Ramos (cell line): ENCODE results near the gene VPS13D.
"Not testable (repeated sequence)": the region's sequence is repeated elsewhere in the genome, so short reads cannot be mapped to it uniquely, and the experiment has no call there.

Experiments used
- in situ Hi-C: fragments of 300-500 bp; cut with MboI; formaldehyde crosslinking; loops from one replicate; pipeline ENCODE4 v1.14.3; 2022; ENCODE audit warnings: low sequenced_read_pairs; ENCODE audit not compliant: unreplicated experiment

VPS13D gene

DNA sequence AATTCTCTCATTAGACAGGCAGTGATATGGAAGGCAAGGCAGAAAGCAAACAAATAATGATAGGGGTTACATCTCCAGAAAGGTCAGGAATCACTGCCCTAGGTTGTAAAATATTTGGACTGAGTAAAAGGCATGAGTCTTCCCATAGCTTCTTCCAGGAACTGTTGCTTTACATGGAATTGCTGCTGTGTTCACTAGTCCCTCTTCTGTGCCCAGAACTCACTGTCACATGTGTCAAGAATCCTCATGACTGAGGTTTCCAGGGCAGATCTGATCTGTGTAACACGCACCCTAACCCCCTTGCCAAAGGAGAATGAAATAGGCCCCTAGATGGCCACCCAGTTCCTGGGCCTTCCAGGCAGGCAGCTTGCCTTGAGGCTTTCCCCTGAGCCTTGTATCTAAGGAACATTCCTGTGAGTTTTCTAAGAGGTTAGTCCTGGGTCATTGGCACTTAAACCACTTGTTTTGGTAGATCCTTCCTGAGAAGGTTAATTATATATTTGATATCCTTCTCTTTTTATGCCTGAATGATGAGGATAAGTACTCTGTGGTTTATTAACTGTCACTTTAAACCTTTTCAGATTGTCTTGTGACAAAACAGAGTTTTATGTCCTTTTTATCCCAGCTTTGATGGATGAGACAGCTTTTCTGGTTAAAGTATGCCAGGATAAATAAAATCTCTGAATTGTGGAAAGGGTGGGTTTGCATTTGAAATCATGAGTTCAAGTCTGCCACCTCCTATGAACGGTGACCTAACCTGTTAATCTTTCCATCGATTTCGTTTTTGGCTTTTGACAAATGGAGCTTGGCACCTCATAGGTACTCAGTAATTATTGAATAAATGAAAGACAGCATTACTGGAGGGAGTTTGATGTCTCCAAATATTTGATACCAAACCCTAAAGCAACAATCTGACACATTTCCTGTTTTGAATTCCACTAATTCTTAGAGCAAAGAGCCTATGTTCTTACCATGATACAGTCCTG is 224.9 kb downstream of the VPS13D start:
- in situ Hi-C loops, result no loop called here

DNA sequence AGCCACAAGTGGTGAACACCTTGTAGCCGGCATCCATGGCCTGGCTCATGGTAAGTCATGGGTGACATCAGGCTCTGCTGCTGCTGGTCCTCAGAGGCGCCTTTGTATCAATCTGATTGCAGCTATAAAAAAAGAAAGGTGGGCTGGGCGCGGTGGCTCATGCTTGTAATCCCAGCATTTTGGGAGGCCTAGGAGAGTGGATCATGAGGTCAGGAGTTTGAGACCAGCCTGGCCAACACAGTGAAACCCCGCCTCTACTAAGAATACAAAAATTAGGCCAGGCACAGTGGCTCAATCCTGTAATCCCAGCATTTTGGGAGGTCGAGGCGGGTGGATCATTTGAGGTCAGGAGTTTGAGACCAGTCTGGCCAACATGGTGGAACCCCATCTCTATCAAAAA is 226.3 kb downstream of the VPS13D start:
- in situ Hi-C loops, result not testable (repeated sequence)

DNA sequence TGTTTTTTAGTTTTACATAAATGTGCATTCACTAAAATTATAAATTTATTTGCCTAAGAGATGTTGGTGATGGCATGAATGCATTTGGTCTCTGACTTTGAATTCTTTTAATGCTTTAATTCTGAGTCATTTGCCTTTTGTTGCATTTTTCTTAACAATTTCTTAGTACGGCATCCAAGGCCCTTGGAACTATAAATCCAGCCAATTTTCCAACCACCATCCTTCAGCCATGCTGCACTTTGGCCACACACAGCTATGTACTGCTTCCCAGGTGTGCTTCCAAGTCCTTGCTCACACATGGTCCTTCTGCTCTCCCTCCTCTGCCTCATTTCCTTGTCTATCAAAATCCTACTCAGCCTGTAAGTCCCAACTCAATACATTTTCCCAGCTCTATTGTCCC is 227.1 kb downstream of the VPS13D start:
- in situ Hi-C loops, result no loop called here

DNA sequence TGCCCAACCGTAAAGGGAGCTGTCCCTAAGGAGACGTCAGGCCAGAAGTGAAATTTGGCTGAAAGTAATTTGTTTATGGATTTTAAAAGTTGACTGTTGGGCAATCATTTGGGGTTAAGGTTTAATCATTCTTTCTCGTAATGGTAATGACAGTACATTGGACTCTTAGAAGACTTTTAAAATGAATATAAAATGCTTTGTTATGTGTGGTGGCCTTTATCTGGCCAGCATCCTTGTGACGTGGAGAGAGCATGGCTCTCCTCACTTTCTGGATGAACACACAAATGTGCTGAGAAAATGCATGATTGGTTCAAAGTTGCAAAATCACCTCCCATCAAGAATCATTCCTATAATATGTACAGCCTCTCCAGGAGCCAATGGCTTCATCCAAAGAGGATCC is 227.9 kb downstream of the VPS13D start:
- in situ Hi-C loops, result no loop called here

DNA sequence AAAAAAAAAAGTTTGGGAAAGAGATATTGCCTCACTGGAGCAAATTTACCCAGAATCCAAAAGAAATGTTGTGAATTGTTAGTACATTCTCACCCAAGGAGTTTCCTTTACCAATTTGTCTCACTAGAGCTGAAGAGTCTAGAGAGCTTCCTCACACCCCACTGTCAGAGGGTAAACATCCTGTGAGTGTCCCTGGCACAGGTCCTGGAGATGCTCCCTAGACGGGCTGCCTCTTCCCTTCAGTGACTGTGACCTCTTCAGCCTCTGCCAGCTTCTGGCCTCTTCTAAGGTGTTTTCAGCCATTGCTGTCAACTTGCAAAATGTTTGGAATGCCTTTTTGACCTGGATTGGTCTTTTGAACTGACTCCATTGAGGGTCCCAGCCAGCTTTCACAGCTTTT is 228.7 kb downstream of the VPS13D start:
- in situ Hi-C loops, result no loop called here

DNA sequence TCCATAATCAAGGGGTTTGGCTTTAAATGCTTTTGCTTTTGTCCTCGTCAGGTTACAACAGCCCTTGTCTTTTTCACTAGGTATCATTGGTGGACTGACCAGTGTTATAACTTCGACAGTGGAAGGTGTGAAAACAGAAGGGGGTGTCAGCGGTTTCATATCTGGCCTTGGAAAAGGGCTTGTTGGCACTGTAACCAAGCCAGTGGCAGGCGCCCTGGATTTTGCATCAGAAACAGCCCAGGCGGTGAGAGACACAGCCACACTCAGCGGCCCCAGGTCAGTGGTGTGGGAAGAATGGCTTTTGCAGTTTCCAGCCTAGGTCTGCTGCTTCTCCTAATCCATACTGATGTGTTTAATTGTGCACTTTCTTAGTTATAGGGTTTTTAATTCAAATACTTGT is 230.3 kb downstream of the VPS13D start:
- in situ Hi-C loops, result no loop called here

DNA sequence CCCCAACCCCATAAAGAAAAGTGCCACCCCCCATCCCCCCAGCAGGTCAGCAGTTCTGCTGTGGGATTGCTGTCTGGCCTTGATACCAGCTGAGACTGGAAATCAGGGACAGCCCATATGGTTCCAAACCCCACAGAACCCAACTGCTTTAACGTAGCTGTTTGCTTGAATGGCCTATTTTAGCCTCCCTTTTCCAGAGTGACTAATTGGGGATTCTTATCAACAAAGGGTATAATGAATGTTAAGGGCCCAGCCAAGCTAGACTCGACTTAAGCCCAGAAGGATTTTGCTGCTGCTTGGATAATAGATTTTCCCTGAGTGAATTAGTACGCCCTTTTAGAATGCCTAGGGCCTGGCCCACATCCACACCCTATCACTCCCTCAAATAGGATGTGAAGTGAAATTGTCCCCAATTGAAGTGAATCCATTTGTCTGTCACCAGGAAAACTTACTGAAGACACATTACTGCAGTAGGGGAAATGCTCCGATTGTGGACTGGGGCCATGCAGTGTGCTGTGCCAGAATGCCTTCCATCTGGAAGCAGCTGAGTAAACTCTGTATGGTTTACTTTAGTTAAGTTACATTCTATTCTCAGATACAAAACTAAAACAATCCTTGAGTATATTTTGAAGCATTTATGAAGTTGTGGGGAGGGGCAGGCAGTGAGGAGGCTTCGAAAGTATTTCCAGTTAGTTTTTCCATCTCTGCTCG is 231.2 kb downstream of the VPS13D start:
- in situ Hi-C loops, result no loop called here

DNA sequence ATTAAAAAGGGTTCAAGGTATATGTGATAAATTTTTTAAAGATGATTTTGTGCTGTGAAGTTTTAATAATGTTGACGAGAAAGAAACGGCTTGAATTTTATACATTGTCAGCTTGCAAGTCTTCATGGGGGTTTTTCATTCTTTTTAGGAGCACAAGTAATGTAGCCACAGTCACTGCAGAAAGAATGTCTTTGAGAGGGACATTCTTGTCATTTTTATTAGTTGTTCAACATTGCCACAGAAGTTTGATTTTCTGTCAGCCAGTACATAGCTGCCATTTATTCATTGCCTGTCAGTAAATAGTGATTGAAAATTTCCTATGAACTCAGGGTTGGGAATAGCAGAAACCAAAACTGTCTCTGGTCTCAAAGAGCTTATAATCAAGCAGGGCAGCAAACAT is 231.9 kb downstream of the VPS13D start:
- in situ Hi-C loops, result no loop called here

DNA sequence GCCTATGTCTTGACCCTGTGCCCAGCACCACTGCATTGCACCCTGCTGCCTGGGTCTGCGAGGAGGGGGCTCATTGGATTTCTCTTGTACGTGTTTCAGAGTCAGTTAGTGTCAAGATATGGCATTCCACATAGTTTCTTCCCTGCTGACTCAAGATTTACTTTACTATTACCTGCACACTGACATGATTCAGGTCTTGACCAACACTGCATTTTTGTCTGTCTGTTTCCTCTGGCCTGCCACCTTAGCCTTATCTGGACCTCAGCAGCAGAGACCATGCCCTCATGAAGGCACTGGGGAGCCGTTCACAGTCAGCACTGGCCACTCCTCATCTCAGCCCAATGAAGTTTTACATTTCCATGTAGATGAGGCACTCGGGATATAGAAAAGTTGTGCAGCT is 232.8 kb downstream of the VPS13D start:
- in situ Hi-C loops, result no loop called here

DNA sequence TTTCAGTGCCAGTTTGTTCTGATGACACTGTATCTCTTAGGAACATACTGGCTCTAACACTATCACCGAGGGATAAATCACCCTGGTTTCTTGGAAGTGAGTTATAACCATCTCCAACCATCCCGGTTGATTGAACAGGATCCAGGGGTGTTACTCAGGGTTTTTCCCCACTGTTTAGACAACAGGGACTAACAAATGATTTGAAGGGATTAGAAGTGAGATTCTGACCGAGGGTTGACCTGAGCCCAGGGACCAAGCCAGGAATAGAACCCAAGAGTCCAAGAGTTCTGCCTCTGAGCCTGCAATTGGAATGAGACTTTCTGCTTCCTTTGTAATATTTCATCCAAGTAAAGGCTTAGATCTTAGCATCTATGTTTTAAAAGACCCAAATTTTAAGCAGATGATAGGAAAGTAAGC is 234.2 kb downstream of the VPS13D start:
- in situ Hi-C loops, result no loop called here

DNA sequence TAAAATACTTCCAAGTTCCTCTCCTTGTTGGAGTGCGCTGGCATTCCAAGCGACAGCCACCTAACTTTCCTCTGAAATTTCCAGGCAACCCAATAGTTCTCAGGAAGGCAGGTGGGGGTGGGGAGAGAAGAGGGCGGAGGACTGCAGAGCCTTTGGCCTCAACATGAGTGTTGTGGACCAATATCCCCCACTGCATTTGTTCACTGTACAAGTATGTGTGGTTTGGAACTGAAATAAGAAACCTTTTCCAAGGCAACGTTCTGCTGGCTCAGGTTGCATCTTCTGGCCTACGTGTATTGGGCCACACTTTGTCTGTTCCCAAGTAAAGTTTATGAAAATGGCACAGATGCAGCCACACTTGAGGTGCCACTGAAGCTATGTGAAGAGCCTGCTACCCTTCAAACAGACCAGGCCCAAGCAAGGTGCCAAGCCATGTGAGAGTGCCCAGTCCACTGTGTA is 234.8 kb downstream of the VPS13D start:
- in situ Hi-C loops, result no loop called here

DNA sequence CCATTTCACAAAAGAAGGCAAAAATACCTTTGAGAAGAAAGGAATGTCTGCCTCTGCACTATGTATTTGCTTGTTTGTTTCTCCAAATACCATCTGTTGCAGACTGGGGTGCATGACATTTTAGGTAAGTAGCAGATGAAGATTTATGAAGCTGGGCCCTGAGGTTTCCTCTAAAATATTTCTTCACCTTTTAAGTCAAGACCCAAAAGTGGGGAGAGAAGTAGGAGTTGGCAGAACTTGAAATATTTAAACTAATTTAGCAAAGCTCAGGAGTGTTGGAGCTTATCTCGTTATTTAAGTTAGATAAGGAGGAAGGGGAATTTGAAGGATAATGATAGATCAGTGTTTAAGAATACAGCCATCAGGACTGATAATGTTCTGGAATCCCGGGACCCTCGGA is 235.3 kb downstream of the VPS13D start:
- in situ Hi-C loops, result no loop called here

DNA sequence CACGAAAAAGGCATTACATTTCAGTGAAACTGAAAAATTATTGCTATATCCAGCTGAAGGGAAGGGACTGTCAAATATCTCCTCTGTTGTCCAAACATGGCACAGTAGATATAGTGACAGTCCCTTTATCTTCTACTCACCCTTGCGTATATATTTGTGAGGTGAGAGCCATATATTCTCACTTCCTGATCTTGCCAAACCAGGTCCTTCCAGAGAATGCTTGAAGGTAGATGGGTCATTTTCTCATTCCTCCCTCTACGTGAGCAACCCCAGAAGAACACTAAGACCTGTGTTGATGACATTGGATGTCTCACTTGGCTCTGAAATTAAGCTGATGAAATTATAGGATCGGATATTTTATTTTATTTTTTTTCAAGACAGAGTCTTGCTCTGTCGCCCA is 237.0 kb downstream of the VPS13D start:
- in situ Hi-C loops, result no loop called here

DNA sequence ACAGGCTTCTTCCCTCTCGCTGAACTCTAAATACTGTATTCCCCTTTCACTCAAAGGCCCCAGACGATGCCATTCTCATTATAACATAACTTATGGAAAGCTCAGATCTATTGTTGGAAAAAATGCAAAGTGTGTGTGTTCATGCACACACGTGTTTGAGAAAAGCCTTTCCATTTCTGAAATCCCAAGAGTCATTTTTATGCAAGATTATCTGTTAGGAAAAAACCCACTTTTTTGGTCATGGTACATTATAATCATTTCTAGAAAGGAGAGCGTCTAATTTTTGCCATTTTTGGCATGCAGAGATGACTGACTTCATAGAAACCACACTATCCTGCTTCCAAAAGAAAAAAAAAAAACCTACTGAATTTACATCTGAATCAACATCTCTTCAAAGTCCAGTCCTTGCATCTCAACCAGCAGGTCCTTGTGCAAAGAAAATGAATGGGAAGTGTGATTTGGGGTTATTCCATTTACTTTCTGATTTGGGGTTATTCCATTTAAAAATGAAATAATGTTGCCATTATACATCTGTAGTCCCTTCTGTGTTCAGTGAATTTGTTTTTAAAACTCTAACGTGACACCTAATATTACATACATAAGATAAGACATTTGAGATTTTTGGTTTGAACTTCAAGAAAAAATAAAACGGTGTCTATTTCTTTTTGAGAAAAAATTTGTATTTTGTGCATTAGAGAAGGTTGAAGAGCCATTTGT is 237.9 kb downstream of the VPS13D start:
- in situ Hi-C loops, result no loop called here

DNA sequence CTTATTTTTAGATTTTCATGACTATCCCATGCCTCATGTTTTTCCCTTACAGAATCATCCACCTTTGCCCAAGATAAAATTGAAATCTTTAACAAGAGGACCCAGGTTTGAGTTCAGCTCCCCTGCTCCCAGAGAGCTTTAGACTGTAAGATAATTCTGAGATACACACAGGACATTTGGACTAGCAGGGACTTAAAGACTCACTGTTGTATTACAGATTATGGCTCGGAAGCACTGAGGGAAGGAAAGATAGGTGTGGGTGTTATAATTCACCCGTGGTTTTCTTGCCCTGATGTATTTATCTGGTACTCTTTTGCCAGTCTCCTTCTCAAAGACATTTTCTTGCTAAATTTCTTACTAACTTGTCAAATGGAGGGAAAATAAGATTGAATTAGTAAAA is 238.5 kb downstream of the VPS13D start:
- in situ Hi-C loops, result no loop called here

DNA sequence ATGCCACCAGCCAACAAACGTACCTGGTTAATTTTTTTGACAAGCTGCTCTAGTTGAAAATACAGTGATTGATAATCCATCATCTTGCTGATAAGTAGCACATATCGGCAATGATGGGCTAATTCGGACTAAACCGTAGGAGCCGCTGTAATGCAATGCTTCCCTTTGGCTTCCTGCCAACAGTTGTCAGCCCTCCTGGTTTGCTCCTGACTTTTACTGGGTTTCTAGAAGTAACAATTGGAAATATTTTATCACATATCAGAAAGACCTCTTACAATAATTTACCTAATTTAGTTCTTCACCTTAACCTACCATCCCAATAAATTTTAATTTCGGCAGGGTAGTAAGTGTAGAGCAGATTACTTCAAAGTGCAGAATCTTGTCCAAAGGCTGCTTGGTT is 239.7 kb downstream of the VPS13D start:
- in situ Hi-C loops, result no loop called here

DNA sequence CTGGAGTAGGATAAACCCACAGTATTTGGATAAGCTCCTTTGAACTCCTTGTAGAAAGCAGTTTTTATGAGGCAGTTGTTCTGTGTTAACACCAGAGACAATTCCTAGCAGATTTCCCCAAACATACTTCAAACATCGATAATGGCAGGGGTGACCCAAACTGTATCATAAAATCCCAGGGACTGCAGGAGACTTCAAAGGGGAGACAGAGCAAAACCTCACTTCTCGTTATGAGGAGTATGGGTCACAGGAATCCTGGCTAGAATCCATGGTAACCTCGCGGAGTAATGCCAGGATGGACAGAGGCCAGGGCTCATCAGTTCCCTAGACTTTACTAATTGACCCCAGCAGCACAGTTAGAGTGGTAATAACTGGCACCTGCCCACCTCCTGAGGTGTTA is 240.2 kb downstream of the VPS13D start:
- in situ Hi-C loops, result no loop called here

DNA sequence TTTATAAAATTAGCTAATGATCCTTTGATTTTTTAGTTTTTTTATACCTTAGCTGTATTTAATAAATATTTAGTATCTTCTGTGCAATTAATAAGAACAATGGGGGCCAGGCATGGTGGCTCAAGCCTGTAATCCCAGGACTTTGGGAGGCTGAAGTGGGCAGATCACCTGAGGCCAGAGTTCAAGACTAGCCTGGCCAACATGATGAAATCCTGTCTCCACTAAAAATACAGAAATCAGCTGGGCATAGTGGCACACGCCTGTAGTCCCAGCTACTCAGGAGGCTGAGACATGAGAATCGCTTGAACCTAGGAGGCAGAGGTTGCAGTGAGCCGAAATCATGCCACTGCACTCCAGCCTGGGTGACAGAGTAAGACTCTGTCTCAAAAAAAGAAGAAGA is 241.1 kb downstream of the VPS13D start:
- in situ Hi-C loops, result not testable (repeated sequence)

DNA sequence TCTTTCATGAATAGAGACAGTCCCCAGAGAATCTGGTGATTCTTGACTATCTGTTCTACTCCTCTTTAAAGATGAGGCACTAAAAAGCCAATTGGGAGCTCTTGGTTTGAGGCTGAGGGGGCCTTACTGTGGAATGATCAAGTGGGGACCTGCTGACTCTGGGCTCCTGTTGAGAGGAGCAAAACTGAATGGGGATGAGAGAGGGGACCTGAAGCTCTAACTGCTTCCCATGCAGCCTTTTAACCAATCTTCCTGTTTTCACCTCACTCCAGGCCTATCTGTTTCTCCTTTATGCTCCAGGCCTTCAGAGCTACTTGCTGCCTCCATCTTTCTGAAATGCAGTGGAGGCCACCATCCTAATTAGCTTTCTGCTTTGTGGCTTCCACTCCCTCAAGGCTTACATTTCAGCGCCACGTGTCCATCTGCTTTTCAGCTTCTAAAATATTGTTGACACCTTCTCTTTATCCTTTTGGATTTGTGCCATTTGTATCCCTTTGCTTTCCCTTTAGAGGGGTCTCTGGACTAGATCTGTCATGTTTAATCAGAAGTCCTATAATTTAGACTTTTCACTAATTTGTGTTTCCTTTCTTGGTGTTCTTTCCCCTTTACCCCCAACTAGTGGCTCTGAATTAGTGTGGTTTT is 242.4 kb downstream of the VPS13D start:
- in situ Hi-C loops, result no loop called here

DNA sequence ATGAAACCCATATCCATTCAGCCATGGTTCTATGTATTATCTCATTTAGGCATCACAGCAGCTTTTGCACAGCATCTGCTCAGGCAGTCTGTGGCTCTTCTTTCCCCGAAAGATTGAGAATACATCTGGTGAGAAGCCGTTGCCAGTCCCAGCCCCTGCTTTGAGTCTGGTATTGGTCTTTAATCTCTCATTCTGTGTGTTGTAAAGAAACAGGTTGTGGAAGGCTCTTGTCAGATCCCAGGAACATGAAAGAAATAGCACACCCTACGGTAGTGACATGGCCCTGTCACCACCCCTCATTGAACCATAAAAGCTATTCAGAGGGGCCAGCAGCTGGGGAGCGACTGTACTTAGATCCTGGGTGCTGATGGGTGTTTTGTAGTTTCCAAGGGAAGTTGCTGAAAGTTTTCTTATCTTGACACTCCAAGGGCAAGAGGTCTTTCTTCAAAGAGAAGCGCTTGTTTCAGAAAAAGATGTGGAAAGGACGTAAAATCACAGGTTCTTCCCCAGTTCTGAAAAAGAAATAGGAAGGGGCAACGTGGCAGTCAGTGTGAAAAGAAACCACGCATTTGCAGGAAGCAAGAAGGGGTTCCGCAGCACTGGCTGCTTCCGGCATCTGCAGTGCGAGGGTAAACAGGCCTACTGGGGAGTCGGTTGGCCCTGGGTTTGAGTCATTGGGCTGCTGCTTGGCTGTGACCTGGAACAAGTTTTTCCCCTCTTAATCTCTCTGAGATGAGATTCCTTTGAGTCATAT is 243.1 kb downstream of the VPS13D start:
- in situ Hi-C loops, result no loop called here
